Fibroblast of skin of left biceps (primary cell): Measurements from ENCODE around the gene DDIT4.
A peak's percentile ranks its signal among the peaks of the same experiment; 100 is the strongest.
"Not testable (repeated sequence)": the region's sequence is repeated elsewhere in the genome, so short reads cannot be mapped to it uniquely, and the experiment has no call there.

Source experiments
- DNase-seq, 2 experiments: peaks; one replicate each; pipeline ENCODE4 v3.0.0-alpha.2; 2013; ENCODE audit warnings: low read depth in 2 of 2

Gene DDIT4

DNA sequence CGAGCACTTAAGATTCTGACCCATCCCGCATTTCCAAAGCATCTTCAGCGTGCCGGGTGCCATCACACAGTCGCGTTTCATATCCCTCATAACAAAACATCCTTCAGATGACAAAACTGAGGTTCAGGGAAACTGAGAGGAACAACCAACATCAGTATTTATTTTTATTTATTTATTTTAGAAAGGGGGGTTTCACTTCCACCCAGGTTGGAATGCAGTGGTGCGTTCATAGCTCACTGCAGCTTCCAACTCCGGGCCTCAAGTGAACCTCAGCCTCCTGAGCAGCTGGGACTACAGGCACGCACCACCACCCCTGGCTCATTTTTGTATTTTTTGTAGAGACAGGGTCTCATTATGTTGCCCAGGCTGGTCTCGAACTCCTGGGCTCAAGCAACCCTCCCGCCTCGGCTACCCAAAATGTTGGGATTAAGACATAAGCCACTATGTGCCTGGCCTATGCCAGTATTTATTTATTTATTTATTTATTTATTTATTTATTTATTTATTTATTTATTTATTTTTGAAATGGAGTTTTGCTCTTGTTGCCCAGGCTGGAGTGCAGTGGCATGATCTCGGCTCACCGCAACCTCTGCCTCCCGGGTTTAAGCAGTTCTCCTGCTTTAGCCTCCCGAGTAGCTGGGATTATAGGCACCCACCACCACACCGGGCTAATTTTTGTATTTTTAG is 24.4 kb upstream of the DDIT4 start:
- not testable (repeated sequence) for DNase-seq

DNA sequence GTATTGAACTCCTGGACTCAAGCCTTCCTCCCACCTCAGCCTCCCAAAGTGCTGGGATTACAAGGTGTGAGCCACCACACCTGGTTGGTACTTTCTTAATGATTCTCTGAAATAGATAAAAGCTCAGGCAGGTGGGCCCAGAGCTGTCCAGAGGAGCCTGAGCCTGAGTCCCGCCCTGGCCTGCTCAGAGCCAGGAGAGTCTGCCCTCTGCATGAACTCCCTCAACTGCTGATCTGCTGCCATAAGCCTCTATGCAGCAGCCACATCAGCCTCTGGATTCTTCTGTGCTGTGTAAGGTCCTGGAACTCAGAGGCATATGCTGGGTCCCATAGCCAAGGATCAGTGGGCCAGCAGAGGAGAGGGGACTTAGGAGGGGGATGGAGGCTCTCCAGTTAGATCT is 23.1 kb upstream of the DDIT4 start:
- no peak for DNase-seq

DNA sequence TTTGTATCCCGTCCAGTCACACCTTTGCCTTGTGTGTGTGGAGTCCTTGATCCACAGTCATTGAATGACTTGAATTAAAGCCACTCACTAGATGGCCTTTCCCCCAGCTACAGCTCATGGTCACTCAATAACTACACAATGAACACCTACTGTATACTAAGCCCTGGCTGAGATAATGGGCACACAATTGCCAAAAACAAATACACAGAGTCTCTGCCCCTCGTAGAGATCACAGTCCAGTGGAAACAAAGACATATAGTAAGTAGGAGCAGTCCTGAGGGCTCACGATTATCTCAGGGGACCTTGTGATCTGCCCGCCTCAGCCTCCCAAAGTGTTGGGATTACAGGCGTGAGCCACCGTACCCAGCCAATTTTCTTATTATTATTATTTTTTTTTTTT is 22.1 kb upstream of the DDIT4 start:
- DNase-seq = no peak

DNA sequence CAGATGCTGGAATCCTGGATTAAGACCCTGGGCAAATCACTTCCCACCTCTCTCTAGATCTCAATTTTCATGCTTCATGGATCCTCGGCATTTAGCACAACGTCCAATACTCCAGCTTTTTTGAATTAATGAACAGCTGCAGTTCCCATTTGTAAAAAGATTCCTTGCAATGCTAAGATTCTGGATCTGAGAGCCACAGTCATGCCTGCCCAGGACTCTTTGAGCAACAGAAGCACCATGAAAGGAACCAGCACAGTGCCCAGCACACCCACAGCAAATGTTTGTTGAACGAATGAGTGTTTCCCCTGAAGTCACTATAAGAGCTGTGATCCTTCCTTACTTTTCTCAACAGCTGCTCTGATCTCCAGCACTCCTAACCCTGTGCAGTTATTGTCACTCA is 20.8 kb upstream of the DDIT4 start:
- no peak for DNase-seq

DNA sequence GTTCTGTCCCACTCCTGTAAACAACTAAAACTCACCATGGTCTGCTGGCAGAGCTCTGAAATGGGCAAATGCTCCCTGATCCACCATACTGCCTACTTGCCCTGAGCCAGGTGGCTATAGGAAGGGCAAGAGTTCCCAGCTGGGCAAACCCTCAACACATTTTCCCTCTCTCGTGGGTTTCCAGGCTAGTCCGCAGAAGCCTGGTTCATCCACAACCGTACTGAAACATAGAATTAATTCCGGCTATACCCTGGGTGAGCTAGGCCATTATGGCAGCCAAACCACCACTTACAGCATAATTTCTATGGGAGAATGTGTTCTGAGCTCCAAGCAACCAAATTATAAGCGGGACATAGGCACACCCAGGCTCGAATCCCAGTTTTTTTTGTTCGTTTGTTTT is 20.1 kb upstream of the DDIT4 start:
- no peak for DNase-seq

DNA sequence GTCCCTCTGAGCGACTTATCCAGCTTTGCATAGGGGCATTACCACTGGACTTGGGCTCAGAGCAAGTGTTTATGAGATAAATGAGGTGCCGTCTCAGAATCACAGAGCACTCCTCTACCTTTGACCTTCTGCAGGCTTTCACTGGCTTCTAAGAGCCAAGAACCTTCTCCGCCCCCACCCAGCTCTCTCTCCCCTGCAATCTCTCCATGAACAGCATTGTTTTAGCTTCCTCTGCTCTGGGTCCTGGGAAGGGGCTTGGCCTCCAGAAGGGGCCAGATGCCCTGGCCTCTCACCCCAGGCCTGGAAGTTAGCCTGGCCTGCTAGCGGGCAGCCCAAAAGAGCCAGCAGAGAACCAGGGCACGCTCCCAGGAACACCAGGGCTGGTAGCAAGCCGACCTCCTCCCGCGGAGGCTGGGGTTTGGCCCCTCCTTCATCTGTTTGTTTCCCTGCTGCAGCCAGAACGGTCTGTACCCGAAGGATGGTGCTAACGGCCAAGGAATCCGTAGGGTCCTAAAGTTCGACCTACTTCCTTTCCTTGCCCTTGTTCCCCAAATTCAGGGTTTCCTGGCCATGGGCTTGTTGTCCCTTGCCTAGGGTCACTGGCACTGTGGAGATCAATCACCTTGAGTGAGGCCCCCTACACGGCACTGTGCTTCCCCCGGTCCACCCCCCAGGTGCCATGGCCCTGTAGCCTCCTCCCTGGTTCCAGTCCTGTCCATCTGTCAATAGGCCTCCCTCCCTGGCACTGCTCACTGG is 18.7 kb upstream of the DDIT4 start:
- DNase-seq = no peak

DNA sequence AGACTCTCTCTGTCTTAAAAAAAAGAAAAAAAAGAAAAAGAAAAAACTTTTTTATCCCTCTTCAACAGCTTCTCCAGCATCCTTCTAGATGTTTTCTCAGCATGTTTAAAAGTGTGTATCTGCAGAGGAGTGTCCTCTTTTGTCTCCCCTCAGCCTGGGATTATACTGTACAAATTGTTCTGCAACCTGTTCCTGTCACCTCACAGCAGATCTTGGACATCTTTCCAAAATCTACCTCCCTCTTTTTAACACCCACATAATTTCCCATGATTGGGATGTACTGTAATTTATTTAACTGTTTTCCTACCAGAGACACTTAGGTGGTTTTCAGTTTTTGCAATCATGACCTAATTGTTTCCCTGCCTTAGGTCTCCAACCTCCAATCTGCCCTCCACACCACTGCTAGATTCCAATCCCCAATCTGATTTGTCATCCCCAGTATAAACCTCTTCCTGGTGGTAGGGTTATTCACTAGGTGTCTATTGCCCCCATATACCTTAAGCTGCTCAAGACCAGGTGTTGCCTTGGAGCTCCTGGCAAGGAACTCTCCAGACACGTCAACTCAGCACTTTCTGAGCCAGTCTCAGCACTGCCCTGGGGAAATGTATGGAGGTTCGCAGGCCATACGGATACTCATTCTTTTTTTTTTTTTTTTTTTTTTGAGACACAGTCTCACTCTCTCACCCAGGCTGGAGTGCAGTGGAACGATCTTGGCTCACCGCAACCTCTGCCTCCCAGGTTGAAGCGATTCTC is 17.6 kb upstream of the DDIT4 start:
- no peak for DNase-seq

DNA sequence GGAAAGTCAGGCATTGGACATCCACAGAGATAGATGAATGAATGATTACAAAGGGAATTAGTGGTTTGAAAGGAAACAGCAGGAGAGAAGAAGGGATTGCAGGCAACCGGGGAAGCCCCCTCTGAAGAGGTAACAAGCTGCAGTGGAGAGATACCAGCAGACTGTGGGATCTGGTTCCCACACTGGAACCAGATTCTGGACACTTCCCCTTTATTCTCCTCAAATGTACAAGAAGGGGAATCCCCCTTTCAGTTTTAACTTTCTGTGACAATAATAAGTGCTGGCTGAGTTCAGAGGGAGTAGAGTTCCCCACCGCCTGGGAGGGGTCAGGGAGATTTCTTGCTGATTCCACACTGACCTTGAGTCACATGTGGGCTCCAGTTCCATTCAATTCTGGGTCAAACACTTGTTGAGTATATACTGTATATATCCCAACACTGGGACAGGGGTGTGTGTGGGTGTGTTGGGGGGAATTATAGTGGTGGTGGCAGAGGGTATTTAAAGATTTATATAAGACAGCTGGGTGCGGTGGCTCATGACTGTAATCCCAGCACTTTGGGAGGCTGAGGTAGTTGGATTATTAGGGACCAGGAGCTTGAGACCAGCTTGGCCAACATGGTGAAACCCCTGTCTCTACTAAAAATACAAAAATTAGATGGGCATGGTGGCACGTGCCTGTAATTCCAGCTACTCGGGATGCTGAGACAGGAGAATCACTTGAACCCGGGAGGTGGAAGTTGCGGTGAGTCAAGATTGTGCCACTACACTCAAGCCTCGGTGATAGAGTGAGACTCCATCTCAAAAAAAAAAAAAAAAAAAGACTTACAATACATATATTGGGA is 16.5 kb upstream of the DDIT4 start:
- DNase-seq = no peak

DNA sequence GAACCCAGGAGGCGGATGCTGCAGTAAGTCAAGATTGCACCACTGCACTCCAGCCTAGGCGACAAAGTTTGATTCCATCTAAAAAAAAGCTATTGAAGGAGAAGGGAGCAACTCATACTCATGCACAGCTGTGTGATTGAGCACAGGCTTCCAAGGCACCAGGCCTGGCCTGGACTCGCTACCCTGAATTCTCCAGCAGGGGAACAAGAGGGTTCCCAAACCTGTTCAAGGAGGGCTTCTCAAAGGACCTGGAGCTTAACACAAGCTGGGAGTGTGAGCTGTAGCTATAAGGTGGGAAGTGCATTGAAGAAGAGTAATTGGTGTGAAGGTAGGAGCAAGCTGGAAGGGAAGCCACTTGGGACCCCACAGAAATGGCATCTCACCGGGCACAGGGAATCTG is 15.1 kb upstream of the DDIT4 start:
- DNase-seq = no peak

DNA sequence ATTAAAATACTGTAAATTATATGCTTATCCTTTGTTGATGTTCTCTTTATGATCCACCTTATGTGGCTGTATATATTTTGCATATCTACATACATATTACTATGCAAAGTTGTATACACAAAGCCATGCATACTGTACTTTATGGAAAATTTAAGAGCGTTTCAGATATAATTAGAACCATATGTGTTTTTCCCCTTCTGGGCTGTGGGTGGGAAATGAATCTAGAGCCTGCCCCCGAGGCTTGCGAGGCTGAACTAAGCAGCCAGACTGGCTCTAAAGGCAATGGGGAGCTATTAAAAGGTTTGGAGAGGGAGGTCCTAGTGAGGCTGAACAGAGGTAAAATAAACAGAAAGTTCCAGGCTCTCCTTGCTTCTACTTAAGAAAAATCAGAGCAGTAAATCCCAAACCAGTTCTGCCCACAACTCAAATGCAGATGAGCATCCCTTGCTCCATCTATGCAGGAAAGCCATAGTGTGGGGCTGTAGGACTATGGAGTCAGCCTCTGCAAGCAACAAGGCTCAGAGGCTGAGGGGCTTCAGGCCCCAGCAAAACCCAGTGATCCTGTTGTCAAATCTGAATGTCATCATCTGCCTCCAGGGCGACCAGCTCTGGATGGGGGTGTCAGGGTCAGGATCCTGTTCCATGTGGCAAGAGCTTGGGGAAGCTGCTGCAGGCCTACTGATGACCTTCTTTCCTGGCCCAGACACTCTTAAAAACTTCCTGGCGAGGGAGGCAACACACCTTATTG is 14.1 kb upstream of the DDIT4 start:
- DNase-seq = peak; percentile 84 to 86

DNA sequence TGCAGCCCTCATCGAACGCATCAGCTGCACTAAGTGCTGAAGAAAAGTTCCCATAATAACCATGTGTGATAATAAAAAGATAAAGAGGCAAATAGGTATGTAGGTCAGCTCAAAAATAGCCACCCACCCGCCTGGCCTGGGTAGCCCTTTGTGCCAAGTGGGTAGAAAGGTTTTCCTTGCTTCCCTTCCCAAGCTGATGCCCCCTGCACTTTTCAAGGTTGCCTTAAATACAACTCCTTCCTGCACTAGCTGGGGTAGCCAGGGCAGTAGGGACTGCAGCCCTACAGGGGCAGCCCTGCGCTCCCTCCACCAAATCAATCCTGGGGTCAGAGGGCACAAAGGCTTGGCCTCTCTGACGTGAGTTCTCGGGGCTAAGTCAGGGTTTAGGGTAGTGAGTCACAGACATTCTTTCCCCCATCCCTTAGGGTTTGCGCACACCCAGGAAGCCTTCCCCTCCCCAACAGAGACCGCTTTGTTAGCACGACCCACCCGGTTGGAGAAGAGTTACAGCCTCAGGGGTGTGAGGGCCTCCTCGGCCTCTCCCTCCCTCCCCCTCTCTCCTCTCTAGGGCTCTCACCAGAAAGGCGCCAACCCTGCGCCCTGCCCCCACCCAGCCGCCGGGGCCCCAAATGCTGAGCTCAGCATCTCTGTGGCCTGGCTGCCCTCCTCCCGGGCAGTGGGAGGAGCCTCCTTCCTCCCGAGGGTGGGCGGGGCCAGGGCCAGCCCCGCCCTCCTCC is 13.3 kb upstream of the DDIT4 start:
- peak; percentile 88 to 89 for DNase-seq

DNA sequence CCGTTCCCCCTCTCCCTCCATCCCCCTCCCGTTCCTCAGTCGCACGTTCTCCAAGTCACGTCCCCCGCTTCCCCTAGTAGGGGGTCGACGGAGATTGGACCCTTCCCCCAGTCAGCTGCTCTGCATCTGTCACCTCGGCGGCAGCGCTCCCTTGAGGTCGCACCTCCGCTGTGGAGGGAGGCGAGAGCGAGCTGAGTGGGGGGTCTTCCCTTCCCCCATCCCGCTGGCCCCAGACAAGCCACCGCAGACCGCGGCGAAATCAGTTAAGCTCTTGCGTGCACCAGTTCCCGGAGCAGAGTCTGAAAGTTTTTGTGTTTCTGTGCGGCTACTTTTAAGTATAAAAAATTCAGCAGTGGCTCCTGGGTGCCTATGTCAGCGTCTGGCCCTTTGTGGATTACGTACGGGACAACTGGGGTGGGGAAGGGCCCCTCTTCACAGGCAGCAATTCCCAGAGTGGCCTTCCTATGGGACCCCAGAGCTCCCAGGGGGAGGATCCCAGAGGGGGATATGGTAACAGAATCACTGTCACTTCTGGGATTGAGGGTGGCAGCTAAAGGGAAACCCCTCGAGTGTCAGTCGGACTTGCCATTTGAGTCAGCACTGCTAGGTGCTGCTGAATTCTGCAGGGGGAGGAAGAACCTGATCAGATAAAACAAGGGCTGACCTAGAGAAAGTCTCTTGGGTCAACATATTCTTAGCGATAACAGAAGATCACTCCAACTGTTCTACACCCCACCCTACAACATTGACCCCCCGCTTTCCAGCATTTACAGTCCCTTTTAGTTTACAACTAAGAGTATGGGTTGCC is 12.5 kb upstream of the DDIT4 start:
- DNase-seq = no peak

DNA sequence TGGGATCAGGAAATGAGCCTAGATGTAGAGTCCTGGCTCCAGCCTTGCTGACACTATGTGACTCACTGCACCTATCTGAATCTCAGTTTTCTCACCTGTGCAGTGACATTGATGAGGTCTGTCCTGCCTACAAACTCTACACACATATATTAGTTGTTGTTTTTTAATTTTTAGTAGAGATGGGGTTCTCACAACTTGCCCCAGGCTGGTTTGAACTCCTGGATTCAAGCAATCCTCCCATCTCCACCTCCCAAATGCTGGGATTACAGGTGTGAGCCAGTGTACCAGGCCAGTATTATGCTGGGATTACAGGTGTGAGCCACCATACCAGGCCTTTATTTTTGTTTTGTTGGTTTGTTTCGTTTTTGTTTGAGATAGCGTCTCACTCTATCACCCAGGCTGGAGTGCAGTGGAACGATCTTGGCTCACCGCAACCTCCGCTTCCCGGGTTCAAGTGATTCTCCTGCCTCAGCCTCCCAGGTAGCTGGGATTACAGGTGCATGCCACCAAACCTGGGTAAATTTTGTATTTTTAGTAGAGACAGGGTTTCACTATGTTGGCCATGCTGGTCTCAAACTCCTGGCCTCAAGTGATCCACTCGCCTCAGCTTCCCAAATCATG is 11.8 kb upstream of the DDIT4 start:
- no peak for DNase-seq

DNA sequence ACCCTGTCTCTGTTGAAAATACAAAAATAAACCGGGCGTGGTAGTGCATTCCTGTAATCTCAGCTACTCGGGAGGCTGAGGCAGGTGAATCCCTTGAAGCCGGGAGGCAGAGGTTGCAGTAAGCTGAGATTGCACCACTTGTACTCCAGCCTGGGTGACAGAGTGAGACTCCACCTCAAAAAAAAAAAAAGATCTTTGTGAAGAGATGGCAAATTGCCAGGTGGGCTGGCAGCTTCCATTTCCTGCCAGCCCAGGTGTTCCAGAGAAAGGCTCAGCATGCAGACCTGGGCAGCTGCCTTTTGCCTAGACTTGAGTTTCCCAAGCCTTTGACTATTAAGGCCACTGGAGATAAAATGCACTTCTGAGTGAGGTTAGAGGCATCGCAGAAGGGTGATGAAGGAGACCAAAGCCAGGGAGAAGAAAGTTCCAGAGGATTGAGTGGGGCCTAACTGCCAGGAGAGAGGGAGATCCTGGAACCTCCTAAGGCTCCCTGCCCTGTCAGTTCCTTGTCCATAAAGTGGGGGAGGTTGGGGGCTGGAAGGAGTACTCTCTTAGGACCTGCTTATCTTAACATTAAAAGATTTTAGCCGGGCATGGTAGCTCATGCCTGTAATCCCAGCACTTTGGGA is 10.0 kb upstream of the DDIT4 start:
- DNase-seq = no peak

DNA sequence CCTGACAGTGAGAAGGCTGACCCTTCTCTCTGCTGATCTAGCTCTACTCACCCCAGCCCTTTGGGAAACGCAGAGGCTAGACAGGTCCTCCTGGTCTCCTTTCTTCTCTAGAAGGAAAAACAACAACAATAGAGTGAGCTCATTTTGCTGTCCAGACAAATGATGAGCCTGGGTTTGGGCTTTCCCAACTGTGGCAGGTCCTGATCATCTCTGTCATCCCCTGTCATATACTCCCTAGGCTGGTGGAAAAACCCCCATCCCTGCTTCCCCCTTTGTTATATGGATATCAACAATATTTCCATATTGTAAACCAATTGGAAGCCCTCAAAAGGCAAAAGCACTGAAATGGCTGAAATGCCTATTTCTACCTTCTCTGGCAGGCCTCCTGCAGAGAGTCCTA is 9.2 kb upstream of the DDIT4 start:
- DNase-seq = no peak

DNA sequence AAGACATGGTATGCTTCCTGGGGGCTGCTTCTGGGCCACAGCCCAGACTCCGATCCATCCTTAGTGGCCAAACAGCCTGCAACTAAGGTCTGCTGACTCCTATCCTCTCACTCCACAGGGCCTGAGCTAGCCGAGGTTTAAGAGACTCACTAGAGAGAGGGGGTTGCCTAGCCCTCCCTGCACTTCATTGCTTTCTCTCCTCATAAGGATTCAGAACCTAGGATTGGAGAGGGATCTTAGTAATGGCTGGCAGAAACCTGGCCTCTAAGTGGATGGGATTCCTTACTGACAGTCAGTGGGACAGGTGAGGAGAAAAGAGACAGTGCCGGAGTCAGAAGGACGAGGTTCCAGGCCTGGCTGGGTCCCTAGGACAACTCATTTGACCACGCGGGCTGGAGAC is 8.2 kb upstream of the DDIT4 start:
- no peak for DNase-seq

DNA sequence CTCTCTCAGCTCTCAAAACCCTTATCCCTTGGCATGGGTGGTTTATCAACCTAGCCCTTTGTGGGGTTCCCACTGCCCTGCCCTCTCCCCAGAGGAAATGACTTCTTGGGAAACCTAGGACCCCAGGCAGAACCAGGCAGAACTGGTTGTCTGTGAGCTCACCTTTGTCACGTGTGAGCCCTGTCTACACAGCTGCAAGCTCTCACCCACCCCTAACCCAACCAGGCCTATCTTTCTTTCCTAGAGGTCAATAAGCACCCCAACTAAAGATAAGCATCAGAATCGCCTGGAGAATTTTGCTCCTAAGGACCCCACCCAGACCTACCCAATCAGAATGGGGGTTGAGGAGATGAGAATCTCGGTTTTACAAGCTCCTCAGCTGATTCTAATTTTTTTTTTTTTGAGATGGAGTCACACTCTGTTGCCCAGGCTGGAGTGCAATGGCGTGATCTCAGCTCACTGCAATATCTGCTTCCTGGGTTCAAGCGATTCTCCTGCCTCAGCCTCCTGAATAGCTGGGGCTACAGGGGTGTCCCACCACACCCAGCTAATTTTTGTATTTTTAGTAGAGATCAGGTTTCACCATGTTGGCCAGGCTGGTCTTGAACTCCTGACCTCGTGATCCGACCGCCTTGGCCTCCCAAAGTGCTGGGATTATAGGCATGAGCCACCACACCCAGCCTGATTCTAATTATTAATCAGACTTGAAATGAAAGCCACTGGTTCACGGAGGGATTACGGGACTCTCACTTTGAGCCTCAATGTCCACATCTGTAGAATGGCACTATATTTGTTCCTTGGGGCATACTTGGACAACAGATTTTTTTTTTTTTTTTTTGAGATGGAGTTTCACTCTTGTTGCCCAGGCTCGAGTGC is 7.5 kb upstream of the DDIT4 start:
- DNase-seq = no peak

DNA sequence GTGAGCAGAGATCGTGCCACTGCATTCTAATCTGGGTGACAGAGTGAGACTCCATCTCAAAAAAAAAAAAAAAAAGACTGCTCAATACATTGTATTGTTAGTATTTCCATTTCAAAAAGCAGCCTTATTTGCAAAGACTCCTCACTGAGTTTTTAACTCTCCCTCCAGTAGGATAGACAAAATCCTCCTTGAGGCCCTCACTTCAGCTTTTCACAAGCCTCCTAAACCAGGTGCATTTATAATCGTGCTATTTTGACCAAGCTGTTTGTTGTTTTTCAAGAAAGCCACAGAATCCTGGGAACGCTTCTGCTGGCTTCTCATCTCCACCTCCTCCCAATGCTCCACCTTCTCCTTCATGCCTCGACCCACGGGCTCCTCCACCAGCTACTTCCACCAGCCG is 6.3 kb upstream of the DDIT4 start:
- DNase-seq = no peak
